Stimulated activated CD4-positive, alpha-beta T cell treated with anti-CD3 and anti-CD28 coated beads, Interleukin-1b, Interleukin-23, amount 100 ng/mL, for 48 hours (primary cell): ENCODE measurements around the gene WNT7A.

Experiments
- DNase-seq: peaks from one replicate; pipeline ENCODE4 v3.0.0-alpha.2; 2020

WNT7A gene

DNA sequence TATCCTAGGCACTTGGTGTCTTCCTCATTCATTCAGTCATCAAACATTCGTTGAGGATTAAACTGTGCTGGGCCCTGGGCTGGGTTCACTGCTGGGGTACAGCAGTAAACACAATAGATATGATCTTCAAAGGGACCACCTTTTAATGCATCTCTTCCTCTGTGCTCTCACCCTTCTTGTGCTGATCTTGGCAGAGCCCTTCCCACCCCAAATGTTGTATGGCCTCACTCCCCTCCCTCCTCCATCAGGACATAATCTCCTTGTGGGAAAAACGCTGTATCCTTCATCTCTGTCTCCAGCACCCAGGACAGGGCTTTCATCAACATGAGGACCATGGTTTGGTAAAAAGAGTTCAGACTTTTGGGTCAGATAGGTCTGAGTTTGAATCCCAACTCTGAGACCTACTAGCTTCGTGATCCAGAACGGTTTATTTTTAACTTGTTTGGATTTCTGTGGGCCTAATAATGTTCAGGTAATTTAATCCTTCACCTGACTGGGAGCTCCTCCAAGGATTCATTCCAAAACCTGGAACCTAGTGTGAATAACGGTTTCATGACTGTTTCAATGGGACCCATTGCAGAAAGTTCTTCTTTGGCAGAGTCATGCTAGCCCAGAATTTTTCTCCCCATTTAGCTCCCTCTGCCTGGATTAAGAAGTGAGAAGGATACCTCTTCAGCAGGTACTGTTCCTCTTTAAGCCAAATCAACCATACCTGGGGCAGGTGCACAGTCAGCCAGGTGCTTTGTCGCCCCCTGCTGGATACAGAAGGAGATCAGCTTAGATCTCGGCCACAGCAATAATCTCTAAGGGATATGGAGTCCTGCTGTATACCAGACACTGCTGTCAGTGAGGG lies 5.2 kb upstream of the WNT7A start:
- peak; percentile 58 for DNase-seq

DNA sequence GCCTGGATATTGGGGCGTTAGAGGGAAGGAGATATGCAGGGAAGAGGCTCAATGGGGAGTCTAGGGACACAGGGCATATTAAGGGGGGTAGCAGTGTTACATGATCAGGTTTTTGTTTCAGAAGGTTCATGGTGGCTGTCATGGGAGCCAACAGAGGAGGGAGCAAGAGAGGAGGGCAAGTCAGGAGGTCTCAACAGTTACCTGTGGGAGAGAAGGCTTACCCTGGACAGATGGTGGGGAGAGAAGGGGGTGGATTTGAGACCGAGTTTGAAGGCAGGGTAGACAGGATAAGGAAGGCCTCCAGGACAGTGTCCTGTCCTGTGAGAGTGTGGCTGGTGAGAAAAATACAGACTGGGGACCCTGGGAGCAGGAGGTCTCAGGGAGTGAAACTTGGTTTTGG lies 3.8 kb upstream of the WNT7A start:
- no peak for DNase-seq

DNA sequence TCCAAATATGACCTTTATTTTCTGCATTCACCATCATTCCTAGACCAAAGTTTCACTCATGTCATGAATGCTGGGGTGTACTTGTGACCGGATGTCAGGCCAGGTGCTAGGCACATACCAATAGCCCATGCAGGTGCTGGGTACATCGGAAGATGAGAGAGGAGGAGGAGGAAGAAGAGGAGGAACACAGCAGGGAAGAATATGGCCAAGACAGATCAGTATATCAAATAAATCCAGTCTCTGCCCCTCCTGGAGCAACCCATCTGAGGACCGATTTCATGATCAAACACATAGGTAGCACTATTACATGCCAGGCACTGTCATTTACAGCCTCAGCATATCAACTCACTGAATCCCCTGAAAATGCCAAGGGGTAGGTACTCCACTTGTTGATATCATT lies 3.0 kb upstream of the WNT7A start:
- no peak for DNase-seq

DNA sequence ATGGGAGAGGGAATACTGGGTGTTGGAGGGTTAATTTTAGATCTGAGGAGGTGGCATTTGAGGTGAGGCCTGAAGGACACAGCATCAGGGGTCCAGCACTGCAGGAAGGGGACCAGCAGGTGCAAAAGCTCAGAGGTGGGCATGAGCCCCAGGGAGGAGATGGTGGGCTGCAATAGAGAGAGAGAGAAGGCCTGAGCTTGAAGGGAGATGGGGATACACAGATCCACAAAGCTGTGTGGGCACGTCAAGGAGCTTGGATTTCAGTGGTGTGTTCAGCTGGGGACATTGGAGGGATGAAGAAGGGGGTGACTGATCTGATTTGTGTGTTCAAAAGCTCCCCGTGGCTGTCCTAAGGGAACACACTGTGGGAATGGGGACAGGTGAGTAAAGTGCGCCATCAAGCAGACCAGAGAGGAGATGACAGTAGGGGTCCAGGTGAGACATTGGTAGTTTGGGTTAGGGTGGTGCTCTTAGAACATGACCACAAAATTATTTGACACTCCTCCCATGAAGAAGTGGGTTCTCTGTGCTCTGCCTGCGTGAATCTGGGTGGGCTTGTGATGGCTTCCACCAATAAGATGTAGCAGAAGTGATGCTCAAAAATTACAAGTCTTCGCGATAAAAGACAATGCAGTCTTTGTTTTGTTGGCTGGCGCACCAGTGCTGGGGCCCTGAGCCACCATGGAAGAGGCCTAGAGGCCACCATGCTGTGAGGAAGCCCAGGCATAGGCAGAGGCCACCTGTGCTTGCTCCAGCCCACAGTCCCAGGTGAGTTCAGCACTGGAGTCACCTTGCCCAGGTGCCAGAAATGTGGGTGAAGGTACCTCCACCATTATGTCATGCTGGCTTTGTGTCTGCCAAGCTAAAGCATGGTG lies 1.9 kb upstream of the WNT7A start:
- no peak for DNase-seq

DNA sequence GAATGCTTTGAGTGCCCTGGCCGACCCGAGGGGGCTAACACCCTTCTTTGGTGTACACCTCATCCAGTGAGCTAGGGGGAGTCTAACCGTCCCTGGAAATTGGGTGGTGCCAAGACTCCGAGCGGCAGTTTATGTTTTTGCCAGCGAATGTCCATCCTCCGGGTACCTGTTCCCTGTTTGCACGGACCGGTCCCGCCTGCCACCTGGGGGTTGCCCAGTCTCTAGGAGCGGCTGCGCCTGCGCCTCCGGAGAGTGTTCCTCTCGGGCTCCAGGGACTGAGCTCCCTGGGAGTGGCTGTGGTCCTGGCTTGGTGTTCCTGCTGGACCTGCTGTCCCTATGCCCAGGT lies 913 bp upstream of the WNT7A start:
- DNase-seq, result no peak

DNA sequence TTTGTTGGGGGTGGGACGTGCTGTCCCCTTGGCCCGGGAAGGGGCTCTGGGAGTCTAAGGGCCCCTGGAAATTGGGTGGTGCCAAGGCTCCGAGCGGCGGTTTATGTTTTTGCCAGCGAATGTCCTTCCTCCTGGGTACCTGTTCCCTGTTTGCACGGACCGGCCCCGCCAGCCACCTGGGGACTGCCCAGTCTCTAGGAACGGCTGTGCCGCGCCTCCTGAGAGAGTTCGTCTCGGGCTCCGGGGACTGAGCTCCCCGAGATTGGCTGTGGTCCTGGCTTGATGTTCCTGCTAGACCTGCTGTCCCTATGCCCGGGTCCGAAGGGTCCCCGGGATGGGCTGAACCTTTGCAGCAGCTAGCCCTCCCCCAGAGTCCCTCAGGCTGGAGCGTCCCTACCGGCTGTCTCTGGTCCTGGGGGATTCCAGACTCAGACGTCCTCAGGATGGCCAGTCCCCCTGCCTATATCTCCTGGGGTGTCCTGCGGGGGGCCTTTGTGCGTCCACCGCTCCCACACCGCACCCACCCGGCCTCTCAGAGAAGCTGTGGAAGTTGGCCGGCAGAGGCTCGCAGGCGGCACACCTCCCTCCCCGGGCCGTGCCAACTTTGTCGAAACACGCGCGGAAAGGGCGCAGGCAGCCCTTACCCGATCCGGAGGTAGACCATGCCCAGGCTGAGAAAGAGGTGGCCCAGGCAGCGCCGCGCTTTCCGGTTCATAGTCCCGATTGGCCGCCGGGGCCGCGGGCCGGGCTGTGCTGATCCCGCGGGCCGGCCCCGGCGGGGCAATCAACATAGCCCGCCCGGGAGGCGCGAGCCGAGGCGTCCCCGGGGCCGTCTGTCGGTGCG lies 547 bp downstream of the WNT7A start:
- DNase-seq, result no peak

DNA sequence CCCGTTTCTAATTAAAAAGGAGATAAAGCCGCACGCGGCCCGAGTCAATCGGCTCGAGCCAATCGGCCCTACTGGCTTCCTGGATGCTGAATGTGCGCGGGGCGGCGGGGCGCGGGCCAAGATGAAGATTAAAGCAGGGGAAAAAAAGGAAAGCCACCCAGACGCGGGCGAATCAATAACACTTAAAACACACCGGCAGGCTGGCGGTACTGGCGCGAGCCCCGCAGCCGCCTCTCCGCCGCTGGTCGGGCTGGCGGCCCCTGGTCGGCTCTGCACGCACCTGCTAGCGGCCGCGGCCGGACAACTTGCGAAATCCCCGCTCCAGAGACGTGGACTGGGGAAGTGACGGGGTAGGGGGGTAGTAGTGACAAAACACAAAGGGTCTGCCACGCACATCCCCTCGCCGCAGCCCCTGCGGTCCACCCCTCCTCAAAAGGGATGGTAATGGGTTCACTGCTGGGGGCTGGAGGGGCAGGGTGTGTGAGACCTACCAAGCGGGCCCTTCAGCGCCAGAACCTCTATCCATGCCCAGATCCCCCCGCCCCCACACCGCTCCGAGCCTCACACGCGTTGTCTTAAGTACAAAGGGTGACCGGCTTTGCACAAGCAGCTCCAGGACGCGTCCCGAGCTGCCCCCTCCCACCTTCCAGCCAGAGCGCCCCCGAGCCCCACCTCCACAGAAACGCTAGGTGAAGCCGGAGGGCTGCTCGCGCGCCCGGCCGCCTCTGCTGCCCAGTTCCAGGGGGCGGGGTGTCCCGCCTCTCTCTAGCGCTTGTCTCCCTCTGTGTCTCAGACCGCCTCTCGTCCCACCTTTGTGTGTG lies 1.4 kb downstream of the WNT7A start:
- no peak for DNase-seq

DNA sequence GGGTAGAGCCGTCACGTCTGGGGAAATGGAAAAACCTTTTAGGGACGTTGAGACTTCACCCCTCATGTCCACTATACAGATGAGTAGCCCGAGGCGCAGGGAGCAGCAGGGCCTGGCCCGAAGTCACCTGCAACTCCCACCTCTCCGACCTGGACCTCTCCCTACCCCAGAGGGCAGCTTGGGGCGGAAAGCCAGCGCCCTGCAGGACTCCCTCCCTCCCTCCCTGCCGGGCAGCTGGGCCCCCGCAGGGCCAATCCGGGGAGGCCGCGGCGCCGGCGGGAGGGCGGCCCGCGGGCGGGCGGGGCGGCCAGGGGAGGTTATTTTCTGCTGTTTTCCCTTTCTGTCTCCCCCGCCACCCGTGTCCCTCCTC lies 2.0 kb downstream of the WNT7A start:
- no peak for DNase-seq

DNA sequence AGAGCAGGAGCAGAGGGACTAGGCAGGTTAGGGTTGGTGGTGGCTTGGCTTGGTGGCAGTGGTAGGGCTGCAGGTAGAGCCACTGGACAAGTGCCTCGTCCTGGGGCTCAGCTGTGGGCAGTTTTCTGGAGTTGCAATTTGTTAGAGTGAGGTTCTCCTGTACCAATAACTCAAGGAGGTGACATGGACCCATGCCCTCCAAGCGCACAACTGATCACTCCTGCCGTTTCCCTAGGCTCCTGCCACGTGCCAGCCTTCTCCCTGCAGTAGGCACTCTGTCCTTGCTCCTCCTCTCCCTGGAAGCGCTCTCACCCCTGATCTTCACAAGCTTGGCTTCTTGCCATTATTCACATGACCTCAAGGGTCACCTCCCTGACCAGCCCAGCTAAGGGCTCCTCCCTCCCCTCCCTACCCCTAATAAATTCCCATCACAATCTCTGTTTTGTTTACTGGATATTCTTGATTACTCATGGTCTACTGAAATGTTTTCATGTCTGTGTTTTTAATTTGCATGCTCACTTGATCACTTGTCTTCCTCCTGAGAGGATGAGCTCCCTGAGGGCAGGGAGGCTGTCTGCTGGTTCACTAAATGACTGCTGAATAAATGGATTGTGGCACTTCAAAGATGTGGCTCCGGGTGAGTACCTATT lies 3.3 kb downstream of the WNT7A start:
- DNase-seq, result no peak

DNA sequence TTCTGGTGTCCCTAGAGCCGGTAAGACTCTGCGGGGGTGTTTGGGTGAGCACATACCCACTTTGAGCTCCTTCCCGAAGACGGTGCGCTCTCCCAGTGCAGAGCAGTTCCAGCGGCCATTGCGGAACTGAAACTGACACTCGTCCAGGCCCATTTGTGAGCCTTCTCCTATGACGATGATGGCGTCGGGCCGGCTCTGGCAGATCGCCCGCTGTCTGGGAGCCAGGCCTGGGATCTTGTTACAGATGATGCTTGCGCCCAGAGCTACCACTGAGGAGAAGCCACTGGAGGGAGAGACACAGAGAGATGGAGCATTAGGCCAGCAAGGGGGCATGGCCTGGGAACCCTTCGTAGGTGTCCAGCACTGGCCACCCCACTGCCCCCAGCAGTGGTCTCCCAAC lies 5.0 kb downstream of the WNT7A start:
- DNase-seq, result no peak

DNA sequence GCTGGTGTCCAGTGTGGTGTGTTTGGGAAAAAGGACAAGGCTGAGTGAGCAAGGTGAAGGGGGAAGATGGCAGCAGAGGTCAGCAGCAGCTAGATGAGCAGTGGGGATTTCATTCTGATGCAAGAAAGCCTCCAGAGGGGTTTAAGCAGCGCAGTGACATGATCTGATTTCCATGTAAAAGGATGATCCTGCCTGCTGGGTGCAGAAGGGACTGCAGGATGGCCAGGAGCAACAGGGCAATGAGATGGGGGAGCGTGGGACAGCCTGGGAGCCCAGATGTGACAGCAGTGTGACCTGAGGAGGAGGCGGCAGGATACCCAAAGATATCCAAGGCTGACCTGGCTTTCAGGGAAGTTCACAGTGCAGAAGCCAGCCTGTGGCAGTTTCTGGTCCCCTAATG lies 6.1 kb downstream of the WNT7A start:
- DNase-seq, result no peak

DNA sequence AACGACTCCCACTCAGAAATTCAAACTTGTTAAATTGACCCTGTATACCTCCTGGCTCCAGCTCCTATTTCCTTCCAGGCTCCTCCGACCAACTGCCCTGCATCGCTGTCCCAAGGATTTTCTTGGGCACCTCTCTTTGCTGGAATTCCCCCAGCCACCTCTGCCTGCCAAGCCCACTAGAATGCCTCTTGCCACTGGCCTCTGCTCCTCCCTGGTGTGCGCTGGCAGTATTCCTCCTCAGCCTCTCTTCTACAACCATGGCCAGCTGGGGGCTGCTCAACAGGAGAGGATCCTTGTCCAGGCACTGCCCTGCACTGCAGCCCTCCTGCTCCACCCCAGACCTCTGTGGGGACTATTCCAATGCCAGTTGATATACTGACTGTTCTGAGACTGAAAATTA lies 7.4 kb downstream of the WNT7A start:
- no peak for DNase-seq

DNA sequence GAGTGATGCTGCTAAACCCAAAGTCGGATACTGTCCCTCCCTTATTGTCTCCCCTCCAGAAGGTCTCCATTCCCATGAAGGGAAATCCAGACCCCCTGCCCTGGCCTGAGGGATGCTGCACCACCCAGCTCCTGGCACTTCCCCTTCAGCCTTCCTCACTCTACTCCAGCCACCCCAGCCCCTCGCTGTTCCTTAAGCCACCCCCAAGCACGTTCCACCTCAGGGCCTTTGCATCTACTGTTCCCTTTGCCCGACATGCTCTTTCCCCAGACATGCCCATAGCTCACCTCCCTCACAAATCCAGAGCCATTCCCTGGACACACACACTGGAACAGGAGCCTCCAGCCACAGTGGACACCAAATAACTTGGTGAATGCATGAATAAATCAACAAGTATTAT lies 8.1 kb downstream of the WNT7A start:
- DNase-seq, result no peak

DNA sequence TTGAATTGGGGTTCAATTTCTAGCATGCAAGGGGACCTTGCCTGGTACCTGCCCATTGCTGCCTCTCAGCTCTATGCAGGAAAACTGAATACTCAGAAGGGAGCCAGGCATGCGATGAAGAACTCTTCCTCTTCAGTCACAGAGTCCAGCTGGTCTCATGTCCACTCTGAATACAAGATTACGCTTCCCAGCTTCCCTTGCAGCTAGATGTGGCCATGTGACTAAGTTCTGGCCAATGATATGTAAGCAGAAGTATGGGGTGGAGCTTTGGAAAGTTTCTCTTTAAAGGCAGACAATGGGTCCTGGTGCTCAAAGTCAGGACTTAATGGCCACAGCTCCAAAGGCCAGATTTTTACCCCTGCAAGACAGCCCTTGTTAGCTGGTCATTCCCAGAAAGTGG lies 9.0 kb downstream of the WNT7A start:
- no peak for DNase-seq

DNA sequence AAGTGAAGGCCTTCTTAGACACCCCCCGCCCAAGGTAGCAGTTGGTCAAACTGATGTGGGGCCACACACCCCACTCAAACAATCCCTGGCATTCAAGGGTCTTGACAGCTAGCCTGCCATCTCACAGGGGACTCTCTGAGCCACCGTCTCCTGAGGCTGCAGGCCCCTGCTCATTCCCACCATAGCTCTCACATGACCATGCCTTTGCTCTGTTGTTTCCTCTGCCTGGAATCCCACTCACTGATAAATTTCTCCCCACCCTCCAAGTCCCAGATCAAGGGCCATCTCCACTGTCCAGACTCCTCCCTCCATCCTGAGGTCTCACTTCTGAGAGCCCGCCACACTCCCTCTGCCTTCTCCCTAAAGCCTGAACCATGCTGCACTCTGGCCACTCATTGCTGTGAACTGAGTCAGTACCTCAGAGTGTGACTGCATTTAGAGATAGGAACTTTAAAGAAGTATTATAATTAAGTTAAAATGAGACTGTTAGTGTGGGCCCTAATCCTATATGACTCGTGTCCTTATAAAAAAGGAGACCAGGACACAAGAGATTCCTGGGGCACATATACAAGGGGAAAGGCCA lies 10.0 kb downstream of the WNT7A start:
- no peak for DNase-seq

DNA sequence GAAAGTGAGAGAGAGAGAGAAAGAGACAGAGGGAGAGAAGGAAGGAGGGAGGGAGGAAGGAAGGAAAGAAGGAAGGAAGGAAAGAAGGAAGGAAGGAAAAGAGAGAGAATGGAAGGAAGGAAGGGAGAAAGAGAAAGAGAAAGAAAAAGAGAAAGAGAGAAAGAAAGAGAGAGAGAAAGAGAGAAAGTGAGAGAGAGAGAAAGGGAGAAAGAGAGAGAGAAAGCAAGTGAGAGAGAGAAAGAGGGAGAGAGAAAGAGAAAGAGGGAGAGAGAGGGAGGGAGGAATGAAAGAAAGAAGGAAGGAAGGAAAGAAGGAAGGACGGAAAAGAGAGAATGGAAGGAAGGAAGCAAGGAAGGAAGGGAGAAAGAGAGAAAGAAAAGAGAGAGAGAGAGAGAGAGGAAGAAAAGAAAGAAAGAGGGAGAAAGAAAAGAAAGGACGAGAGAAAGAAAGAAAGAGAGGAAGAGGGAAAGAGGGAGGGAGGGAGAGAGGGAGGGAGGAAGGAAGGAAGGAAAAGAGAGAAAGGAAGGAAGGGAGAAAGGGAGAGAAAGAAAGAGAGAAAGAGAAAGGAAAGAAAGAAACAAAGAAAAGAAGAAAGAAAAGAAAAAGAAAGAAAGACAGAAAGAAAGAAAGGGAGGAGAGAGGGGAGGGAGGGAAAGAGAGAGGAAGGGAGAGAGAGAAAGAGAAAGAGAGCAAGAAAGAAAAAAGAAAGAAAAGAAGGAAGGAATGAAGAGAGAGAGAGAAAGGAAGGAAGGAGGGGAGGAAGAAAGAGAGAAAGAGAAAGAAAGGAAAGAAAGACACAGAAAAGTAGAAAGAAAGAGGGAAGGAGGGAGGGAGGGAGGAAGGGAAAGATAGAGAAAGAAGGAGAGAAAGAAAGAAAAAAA lies 10.8 kb downstream of the WNT7A start:
- no peak for DNase-seq

DNA sequence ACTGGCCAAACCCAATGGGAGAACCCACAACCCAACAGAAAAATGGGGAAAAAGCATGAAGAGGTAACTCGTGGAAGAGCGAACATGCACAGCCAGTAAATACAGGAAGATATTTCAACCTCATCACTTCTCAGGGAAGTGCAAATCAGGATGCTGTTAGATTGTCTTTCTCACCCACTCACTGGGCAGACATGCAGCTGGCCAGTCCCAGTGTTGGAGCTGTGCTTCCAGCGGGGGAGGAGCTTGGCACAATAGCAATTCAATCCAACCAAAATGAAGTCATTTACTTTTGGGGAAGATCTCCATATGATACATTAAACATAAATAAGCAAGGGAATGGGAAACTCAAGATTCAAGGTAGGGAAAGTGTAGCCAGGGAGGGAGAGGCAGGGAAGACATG lies 12.1 kb downstream of the WNT7A start:
- DNase-seq, result no peak

DNA sequence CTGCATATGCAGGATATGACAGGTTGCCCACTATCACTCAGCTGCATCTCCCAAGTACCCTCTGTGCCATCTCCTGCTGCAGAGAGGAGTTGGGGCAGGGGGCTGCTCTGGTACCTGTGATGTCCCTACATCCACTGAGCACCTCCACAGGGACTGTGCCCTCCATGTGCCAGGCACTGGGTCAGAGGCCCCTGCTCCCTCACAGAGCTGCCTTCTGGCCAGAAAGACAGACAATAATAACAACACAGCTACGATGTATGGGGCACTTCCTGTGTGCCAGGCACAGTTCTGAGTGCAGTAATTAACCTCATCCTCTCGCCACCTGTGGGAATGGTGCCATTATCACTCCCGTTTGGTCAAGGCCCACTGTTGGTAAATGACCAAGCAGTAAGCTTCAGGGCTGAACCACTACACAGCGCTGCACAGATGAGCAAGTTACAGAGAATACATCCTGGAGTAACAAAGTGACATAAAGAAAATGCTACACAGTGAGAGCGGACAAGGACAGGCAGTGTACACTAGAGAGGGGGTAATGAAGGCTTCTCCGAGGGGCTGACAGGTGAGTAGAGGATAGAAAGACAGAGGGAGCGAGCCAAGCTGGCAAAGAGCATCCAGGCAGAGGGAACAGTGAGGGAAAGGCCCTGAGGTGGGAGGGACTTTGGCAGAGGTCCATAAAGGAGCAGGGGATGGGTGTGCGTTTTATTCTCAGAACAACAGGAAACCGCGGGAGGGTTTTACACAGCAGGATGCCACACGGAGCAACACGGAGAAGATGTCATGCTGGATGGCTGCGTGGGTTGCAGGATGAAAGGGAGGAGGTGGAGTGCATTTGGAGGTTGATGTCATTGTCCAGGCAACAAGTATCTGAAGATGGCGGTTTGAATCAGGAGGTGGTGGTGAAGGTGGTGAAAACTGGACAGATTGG lies 13.6 kb downstream of the WNT7A start:
- peak; percentile 62 for DNase-seq

DNA sequence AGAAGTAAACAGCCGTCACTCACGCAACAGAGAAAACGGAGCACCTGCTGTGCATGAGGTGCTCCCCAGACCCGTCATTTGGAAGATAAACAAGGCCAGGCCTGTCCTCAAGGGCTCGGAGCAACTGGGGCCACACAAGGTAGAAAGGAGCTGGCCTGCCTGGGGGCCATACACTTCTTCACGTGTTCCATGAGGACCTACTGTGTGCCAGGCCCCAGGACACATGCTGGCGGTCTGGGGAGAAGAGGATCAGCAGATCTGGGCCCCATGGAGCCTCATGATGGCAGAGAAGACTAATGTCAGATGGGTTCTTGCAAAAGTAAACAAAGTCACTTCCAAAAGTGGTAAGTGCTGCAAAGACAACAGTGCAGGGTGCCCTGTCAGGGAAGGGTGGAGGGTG lies 14.3 kb downstream of the WNT7A start:
- no peak for DNase-seq
